ENCODE results near the gene NOTCH1.

DNA sequence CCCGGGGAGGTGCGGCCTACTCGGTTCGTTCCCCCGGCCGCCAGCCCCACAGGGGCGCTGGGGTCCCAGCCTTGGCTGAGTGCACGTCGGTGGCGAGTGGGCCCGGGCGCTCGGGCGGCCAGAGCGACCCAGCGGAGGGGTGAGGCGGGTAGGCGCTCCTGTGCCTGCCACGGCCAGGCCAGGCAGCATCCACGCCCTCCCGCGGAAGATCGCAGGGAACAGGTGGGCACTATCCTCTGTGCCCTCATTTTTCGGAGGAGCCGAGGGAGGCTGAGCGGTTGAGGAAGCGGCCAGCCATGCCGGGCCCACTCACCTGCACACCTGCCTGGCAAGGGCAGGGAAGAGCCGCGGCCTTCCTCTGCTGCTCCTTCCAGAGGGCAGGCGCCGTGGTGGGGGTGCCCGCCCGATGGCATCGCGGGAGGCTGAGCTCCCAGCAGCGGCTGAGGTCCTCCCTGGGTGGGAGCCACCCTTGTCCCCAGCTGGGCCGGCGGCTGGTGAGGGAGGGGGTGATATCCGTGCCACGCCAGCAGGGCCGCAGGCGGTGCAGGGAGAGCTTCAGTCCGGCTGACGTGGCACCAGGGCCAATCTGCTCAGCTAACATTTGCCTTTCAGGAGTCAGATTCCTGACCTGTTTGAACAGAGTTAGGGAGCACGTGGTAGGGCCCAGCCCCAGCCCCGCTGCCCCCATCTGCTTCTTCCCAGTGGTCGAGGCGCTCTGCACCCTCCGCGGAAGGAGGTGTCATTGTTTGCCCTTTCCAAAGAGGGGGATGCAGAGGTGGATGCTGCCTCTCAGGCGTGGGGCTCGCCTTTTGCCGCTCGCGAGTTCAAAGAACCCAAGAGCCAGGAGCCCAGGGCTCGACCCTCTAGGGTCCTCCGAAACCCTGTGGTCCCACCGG lies 61.4 kb downstream of the NOTCH1 start:
- no peak for TF ChIP-seq POLR2AphosphoS5 (IDR thresholded peaks at IDR 0.05; ENCODE audit: low read depth, low read length)
- TF ChIP-seq, protein P1, sequence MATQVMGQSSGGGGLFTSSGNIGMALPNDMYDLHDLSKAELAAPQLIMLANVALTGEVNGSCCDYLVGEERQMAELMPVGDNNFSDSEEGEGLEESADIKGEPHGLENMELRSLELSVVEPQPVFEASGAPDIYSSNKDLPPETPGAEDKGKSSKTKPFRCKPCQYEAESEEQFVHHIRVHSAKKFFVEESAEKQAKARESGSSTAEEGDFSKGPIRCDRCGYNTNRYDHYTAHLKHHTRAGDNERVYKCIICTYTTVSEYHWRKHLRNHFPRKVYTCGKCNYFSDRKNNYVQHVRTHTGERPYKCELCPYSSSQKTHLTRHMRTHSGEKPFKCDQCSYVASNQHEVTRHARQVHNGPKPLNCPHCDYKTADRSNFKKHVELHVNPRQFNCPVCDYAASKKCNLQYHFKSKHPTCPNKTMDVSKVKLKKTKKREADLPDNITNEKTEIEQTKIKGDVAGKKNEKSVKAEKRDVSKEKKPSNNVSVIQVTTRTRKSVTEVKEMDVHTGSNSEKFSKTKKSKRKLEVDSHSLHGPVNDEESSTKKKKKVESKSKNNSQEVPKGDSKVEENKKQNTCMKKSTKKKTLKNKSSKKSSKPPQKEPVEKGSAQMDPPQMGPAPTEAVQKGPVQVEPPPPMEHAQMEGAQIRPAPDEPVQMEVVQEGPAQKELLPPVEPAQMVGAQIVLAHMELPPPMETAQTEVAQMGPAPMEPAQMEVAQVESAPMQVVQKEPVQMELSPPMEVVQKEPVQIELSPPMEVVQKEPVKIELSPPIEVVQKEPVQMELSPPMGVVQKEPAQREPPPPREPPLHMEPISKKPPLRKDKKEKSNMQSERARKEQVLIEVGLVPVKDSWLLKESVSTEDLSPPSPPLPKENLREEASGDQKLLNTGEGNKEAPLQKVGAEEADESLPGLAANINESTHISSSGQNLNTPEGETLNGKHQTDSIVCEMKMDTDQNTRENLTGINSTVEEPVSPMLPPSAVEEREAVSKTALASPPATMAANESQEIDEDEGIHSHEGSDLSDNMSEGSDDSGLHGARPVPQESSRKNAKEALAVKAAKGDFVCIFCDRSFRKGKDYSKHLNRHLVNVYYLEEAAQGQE (IDR thresholded peaks at IDR 0.05; ENCODE audit: insufficient read depth in 1 of 2, low read depth in 2 of 2, low read length in 2 of 2): no peak
- no peak for TF ChIP-seq TAF1 (IDR thresholded peaks at IDR 0.05; ENCODE audit: borderline replicate concordance, insufficient read depth, low read length)
- TF ChIP-seq SIN3A (IDR thresholded peaks at IDR 0.05; ENCODE audit: borderline replicate concordance, insufficient read depth, low read length): no peak
